HepG2 (cell line): ENCODE measurements around the gene SECTM1. TPM values are rescaled to one million over a fixed set of nuclear protein-coding genes. Genes with fewer than 3 reads are reported as not detected.

Experiments
- AHR ChIP-seq: IDR thresholded peaks from 2 replicates; pipeline ENCODE4 v1.6.1; 2018; ENCODE audit warnings: missing genetic modification reagents, missing compliant biosample characterization
- GMEB1 ChIP-seq: sonication (generic); formaldehyde crosslinking; IDR thresholded peaks from 2 replicates; pipeline ENCODE4 v1.5.1; 2020; ENCODE audit warnings: missing genetic modification reagents, mild to moderate bottlenecking, borderline replicate concordance
- IKZF5 ChIP-seq: IDR thresholded peaks from 2 replicates; pipeline ENCODE4 v1.6.1; 2018; ENCODE audit warnings: missing genetic modification reagents, mild to moderate bottlenecking, missing compliant biosample characterization
- MEIS1 ChIP-seq: sonication (generic); formaldehyde crosslinking; IDR thresholded peaks from 2 replicates; pipeline ENCODE4 v1.9.0; 2021; ENCODE audit warnings: mild to moderate bottlenecking, missing genetic modification reagents, moderate library complexity, borderline replicate concordance
- NR2F1 ChIP-seq, 2 experiments: fragments of 450-650 bp in 1 of 2; formaldehyde crosslinking in 1 of 2; IDR thresholded peaks; 2 replicates each; pipeline versions ENCODE4 v1.5.0 to v1.6.1; 2016 to 2020; ENCODE audit warnings: mild to moderate bottlenecking in 1 of 2, missing compliant biosample characterization in 1 of 2, missing genetic modification reagents in 1 of 2, moderate library complexity in 1 of 2
- PAX8 ChIP-seq: sonication (generic); formaldehyde crosslinking; IDR thresholded peaks from 2 replicates; pipeline ENCODE4 v1.8.0; 2022; ENCODE audit warnings: mild to moderate bottlenecking, missing genetic modification reagents, borderline replicate concordance
- SIN3A ChIP-seq: IDR thresholded peaks from 2 replicates; pipeline ENCODE4 v1.6.1; 2011; ENCODE audit warnings: low read depth, mild to moderate bottlenecking, control low read depth, low read length, borderline replicate concordance
- SMC3 ChIP-seq: IDR thresholded peaks from 2 replicates; pipeline ENCODE4 v1.6.1; 2011; ENCODE audit warnings: low read length, improper control_type of control experiment
- TFDP1 ChIP-seq: IDR thresholded peaks from 2 replicates; pipeline ENCODE4 v1.6.1; 2016; ENCODE audit warnings: missing compliant biosample characterization, missing genetic modification reagents, borderline replicate concordance
- U2AF2 ChIP-seq: fragments of 200-400 bp; formaldehyde crosslinking; IDR thresholded peaks from 2 replicates; pipeline ENCODE4 v1.6.1; 2017; ENCODE audit warnings: low read depth, mild to moderate bottlenecking, low read length
- ZNF337 ChIP-seq: sonication (generic); formaldehyde crosslinking; IDR thresholded peaks from 2 replicates; pipeline ENCODE4 v1.5.1; 2020; ENCODE audit warnings: missing genetic modification reagents, low read depth, mild to moderate bottlenecking, borderline replicate concordance
- ZNF407 ChIP-seq: sonication (generic); formaldehyde crosslinking; IDR thresholded peaks from one replicate; pipeline ENCODE4 v1.5.1; 2020; ENCODE audit warnings: mild to moderate bottlenecking, missing genetic modification reagents; ENCODE audit errors: not compliant biosample characterization
- ZNF615 ChIP-seq: sonication (generic); formaldehyde crosslinking; IDR thresholded peaks from 2 replicates; pipeline ENCODE4 v1.5.0; 2020; ENCODE audit warnings: mild to moderate bottlenecking, missing genetic modification reagents, borderline replicate concordance
- ZNF776 ChIP-seq: sonication (generic); formaldehyde crosslinking; IDR thresholded peaks from 2 replicates; pipeline ENCODE4 v1.4.0; 2020; ENCODE audit warnings: mild to moderate bottlenecking, missing genetic modification reagents
- polyA plus RNA-seq, 8 experiments: library from polyadenylated mRNA; depleted of rRNA in 3 of 8; stranded (reverse) in 7 of 8; unstranded in 1 of 8; fragments of >200 nt; fragmentation: Illumina TruSeq in 4 of 8; extraction: Trizol in 4 of 8; gene quantifications; 2 replicates each; pipeline versions ENCODE4 v1.2.1 to v1.2.3, GENCODE V29; 2011 to 2016; ENCODE audit warnings: low read depth in 4 of 8, missing spikeins in 1 of 8, mixed read lengths in 1 of 8; ENCODE audit not compliant: insufficient read depth in 1 of 8
- total RNA-seq, 5 experiments: library from RNA; depleted of rRNA; stranded (reverse); fragments of >200 nt; fragmentation: Illumina TruSeq; extraction: Trizol; gene quantifications; 2 replicates each; pipeline ENCODE4 v1.2.3, GENCODE V29; 2016; ENCODE audit warnings: low read depth in 1 of 5

The SECTM1 gene
- total and polyA plus RNA-seq, 2 of the 13 experiments (the other 11 are each of a cell fraction or from before 2014, with no cell fraction given) = 3.5 to 5.3 TPM

- TF ChIP-seq TFDP1 (CRISPR knock-in tag) = peak; percentile 64; the same call in 1 of the 2 replicates
- TF ChIP-seq U2AF2 = no peak
- no peak for TF ChIP-seq ZNF776 (CRISPR knock-in tag)
- TF ChIP-seq ZNF337 (CRISPR knock-in tag) = peak; percentile 96; the same call in 1 of the 2 replicates
- TF ChIP-seq MEIS1 (CRISPR knock-in tag) = peak; percentile 81
- TF ChIP-seq ZNF615 (CRISPR knock-in tag) = peak; percentile 90
- peak; percentile 77; the same call in 1 of the 2 replicates for TF ChIP-seq PAX8 (CRISPR knock-in tag)
- TF ChIP-seq SIN3A = no peak
- TF ChIP-seq IKZF5 (CRISPR knock-in tag) = peak; percentile 92
- peak; percentile 86 for TF ChIP-seq GMEB1 (CRISPR knock-in tag)
- peak; percentile 21 to 45; a peak in 3 of 4 replicates for TF ChIP-seq NR2F1 (CRISPR knock-in tag; IDR thresholded peaks at IDR 0.05)
- TF ChIP-seq ZNF407 (CRISPR knock-in tag) = peak; percentile 87
- TF ChIP-seq SMC3 = no peak
- TF ChIP-seq AHR = peak; percentile 46; the same call in 1 of the 2 replicates
Observed at GRCh38 chr17:82273327-82274133, 60.0 kb downstream of the SECTM1 start, which contains the start of gene CSNK1D (continued).
